Activated CD8-positive, alpha-beta T cell treated with anti-CD3 and anti-CD28 coated beads for 36 hours (primary cell): ENCODE measurements around the gene BARX1. TPM values are rescaled to one million over a fixed set of nuclear protein-coding genes. Genes with fewer than 3 reads are reported as not detected.

Experiments
- ATAC-seq: fragments of 200-7000 bp; cut with Tn5 transposase; one replicate; pipeline ENCODE4 v1.10.0; 2021; ENCODE audit warnings: mild to moderate bottlenecking, moderate library complexity
- CTCF ChIA-PET: fragments of 350-600 bp; sonication (Branson Sonifier 250); formaldehyde crosslinking; loops from one replicate; lab custom pipeline; 2021; ENCODE audit warnings: antibody characterized with exemption; lab: Charles Lee
- POLR2A ChIA-PET: fragments of 350-600 bp; sonication (Branson Sonifier 250); formaldehyde crosslinking; loops from one replicate; lab custom pipeline; 2021; ENCODE audit warnings: antibody characterized with exemption; lab: Charles Lee
- DNase-seq: peaks from one replicate; pipeline ENCODE4 v3.0.0-alpha.2; 2020
- H3K27ac Mint-ChIP-seq: one replicate; pipeline ENCODE4 v1.8.0; 2021; ENCODE audit warnings: mild to moderate bottlenecking, mixed read lengths
- H3K27me3 Mint-ChIP-seq: one replicate; pipeline ENCODE4 v1.8.0; 2021; ENCODE audit warnings: mixed read lengths
- H3K36me3 Mint-ChIP-seq: one replicate; pipeline ENCODE4 v1.8.0; 2021; ENCODE audit warnings: low read depth, mixed read lengths
- H3K4me1 Mint-ChIP-seq: one replicate; pipeline ENCODE4 v1.8.0; 2021; ENCODE audit warnings: low read depth, mixed read lengths
- H3K4me3 Mint-ChIP-seq: one replicate; pipeline ENCODE4 v1.8.0; 2021; ENCODE audit warnings: mild to moderate bottlenecking, moderate library complexity, mixed read lengths
- H3K9me3 Mint-ChIP-seq: one replicate; pipeline ENCODE4 v1.8.0; 2021; ENCODE audit warnings: mixed read lengths
- intact Hi-C: fragments of 100-400 bp; cut with micrococcal nuclease; formaldehyde crosslinking; loops from one replicate; pipeline ENCODE4 v1.10.0; 2022
- total RNA-seq, 2 experiments: library from RNA; stranded (reverse); gene quantifications; one replicate each; pipeline ENCODE4 v1.2.3, GENCODE V29; 2021
- TF ChIP-seq, protein P1 (sequence below): fragments of 200-600 bp; IDR thresholded peaks from one replicate; pipeline ENCODE4 v1.8.0; 2022; ENCODE audit warnings: antibody characterized with exemption, mild to moderate bottlenecking

Gene BARX1
- total RNA-seq, 2 experiments from 2014 or later = 6.6 to 7.6 TPM

DNA sequence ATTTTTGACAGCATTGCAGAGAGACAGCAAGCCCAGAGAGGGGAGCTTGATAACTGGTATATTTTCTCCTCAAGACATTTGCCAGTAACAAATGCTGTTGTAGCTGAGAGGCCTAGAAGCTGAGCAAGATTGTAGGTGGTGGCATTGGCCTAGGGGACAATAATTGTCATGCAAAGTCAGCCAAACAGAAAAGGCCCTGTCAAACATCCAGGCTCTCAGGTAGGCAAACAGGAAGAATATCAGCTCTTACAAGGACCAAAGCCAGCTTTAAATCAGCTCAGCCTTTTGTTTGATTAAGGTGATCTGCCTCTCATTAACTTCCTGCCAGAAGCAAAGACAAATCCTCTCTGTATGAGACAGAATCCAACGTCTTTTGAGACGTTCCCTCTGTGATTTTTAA, 29.7 kb upstream of the BARX1 start:
- TF ChIP-seq, protein P1, sequence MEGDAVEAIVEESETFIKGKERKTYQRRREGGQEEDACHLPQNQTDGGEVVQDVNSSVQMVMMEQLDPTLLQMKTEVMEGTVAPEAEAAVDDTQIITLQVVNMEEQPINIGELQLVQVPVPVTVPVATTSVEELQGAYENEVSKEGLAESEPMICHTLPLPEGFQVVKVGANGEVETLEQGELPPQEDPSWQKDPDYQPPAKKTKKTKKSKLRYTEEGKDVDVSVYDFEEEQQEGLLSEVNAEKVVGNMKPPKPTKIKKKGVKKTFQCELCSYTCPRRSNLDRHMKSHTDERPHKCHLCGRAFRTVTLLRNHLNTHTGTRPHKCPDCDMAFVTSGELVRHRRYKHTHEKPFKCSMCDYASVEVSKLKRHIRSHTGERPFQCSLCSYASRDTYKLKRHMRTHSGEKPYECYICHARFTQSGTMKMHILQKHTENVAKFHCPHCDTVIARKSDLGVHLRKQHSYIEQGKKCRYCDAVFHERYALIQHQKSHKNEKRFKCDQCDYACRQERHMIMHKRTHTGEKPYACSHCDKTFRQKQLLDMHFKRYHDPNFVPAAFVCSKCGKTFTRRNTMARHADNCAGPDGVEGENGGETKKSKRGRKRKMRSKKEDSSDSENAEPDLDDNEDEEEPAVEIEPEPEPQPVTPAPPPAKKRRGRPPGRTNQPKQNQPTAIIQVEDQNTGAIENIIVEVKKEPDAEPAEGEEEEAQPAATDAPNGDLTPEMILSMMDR = no peak
- no peaks in the 10 kb centered on the region for H3K4me1 Mint-ChIP-seq
- no peak overlapping the region for H3K27ac Mint-ChIP-seq
- intact Hi-C loops = no loop called here
- H3K9me3 Mint-ChIP-seq = peaks cover 19% of the 10 kb centered on the region
- H3K36me3 Mint-ChIP-seq = peaks cover 5% of the 10 kb centered on the region
- no peak overlapping the region for H3K4me3 Mint-ChIP-seq
- CTCF ChIA-PET = interaction anchor here (0.9 to 2.8 kb wide), 2 partner anchors 17 to 29 kb away, joined by 3 to 10 read pairs; no protein-coding TSS in a partner anchor
- ATAC-seq (no peak), DNase-seq (no peak)
- POLR2A ChIA-PET = no interaction called here
- H3K27me3 Mint-ChIP-seq = peaks cover 23% of the 10 kb centered on the region

DNA sequence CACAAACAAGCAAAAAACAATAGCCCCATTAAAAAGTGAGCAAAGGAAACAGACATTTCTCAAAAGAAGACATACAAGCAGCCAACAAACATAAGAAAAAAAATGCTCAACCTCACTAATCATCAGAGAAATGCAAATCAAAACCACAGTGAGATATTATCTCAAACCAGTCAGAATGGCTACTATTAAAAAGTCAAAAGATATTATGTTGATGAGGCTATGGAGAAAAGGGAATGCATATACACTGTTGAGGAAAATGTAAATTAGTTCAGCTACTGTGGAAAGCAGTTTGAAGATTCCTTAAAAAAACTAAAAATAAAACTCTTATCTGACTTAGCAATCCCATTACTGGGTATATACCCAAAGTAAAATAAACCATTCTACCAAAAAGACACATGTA, 28.7 kb upstream of the BARX1 start:
- H3K36me3 Mint-ChIP-seq = peaks cover 5% of the 10 kb centered on the region
- H3K27me3 Mint-ChIP-seq = peaks cover 25% of the 10 kb centered on the region
- no peak for DNase-seq
- no peak overlapping the region for H3K4me3 Mint-ChIP-seq
- POLR2A ChIA-PET = interaction anchor here (0.6 kb wide), 1 partner anchor 534 kb away, joined by 3 read pairs; no protein-coding TSS in a partner anchor
- no peaks in the 10 kb centered on the region for H3K4me1 Mint-ChIP-seq
- no peak for ATAC-seq
- CTCF ChIA-PET = interaction anchor here (2.8 kb wide), 1 partner anchor 18 kb away, joined by 10 read pairs; no protein-coding TSS in a partner anchor
- intact Hi-C loops = no loop called here
- H3K9me3 Mint-ChIP-seq = peaks cover 18% of the 10 kb centered on the region
- H3K27ac Mint-ChIP-seq = no peak overlapping the region
- TF ChIP-seq, protein P1 = no peak

DNA sequence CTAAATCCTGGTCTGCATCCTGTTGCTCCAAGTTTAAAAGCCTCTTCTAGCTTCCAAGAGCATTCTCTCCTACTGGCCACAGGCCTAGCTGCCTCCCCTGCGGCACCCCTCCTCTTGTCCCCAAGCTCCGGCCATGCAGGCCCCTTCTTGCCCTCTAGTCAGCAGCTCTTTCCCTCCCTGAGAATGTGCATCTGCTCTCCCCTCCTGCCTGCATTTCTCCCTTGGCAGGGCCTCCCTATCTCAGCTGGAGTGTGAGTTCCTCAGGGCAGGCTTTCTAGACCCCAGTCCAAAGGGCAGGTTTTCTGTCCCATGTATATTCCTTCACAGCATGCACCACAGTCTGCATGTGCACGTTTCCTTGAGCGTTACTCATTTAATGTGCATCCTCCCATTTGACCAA, 24.6 kb upstream of the BARX1 start:
- ATAC-seq (no peak), DNase-seq (no peak)
- H3K36me3 Mint-ChIP-seq = no peaks in the 10 kb centered on the region
- intact Hi-C loops = no loop called here
- no peak overlapping the region for H3K27ac Mint-ChIP-seq
- H3K9me3 Mint-ChIP-seq = no peaks in the 10 kb centered on the region
- H3K4me3 Mint-ChIP-seq = no peak overlapping the region
- peaks cover 17% of the 10 kb centered on the region for H3K27me3 Mint-ChIP-seq
- POLR2A ChIA-PET = no interaction called here
- TF ChIP-seq, protein P1 = no peak
- CTCF ChIA-PET = no interaction called here
- H3K4me1 Mint-ChIP-seq = no peaks in the 10 kb centered on the region

DNA sequence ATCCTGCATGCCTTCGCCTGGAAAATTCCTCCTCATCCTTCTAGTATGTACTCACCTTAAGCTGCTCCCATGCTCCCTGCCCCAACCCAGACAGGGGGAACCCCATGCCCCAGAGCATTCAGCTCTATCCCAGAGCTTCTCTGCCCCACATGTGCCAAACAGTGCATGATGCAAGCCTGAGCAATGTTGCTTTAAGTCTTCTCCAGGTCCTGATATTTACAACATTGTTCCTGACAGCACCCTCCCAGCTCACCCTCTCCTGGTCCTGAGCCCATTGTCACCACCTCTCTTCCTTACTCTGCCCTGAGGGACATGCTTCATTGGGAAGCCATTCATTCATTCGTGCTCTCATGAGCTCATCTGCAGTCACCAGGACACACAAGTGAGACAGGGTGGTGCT, 23.4 kb upstream of the BARX1 start:
- no peak overlapping the region for H3K27ac Mint-ChIP-seq
- no peaks in the 10 kb centered on the region for H3K36me3 Mint-ChIP-seq
- ATAC-seq (no peak), DNase-seq (no peak)
- TF ChIP-seq, protein P1 = no peak
- intact Hi-C loops = no loop called here
- no peak overlapping the region for H3K4me3 Mint-ChIP-seq
- no peaks in the 10 kb centered on the region for H3K4me1 Mint-ChIP-seq
- H3K27me3 Mint-ChIP-seq = peaks cover 10% of the 10 kb centered on the region
- POLR2A ChIA-PET = no interaction called here
- CTCF ChIA-PET = interaction anchor here (1.1 to 1.6 kb wide), 2 partner anchors 16 to 36 kb away, joined by 4 read pairs; no protein-coding TSS in a partner anchor
- H3K9me3 Mint-ChIP-seq = no peaks in the 10 kb centered on the region

DNA sequence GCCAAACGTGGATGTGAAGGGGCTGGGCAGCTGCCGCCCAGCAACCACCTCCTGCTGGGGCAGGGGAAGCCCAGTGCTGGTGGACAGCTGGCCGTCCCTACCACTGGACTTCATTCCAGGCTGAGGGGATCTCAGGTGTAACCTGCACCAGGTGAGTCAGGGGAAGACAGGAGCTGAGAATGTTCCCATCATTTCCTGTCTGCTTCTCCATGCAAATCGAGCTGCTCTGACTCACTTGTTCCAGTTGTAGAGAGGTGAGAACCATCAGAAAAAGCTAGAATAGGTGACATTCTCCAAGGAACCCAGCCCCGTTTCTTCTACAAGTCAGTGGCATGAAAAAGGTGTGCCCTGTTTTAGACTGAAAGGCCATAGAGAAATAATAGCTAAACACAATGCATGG, 21.8 kb upstream of the BARX1 start:
- H3K9me3 Mint-ChIP-seq = peaks cover 11% of the 10 kb centered on the region
- peaks cover 16% of the 10 kb centered on the region for H3K27me3 Mint-ChIP-seq
- no peaks in the 10 kb centered on the region for H3K4me1 Mint-ChIP-seq
- POLR2A ChIA-PET = no interaction called here
- ATAC-seq (no peak), DNase-seq (no peak)
- no peak overlapping the region for H3K4me3 Mint-ChIP-seq
- H3K36me3 Mint-ChIP-seq = peaks cover 2% of the 10 kb centered on the region
- intact Hi-C loops = no loop called here
- H3K27ac Mint-ChIP-seq = no peak overlapping the region
- CTCF ChIA-PET = interaction anchor here (0.8 to 0.9 kb wide), 2 partner anchors 14 to 149 kb away, joined by 3 read pairs; no protein-coding TSS in a partner anchor
- TF ChIP-seq, protein P1 = no peak
